Measurements from ENCODE around the gene BTBD17.

Gene BTBD17

GRCh38 chr17:74342224-74342623, 19.4 kb downstream of the BTBD17 start:
- TF ChIP-seq GATA2 (IDR thresholded peaks at IDR 0.05; ENCODE audit: low read depth, low read length) (no peak), GATA3 (IDR thresholded peaks at IDR 0.05; ENCODE audit: low read depth, low read length) (no peak)

GRCh38 chr17:74340470-74341023, 21.1 kb downstream of the BTBD17 start:
- TF ChIP-seq GATA3 (IDR thresholded peaks at IDR 0.05; ENCODE audit: low read depth, low read length): no peak
- TF ChIP-seq GATA2 (IDR thresholded peaks at IDR 0.05; ENCODE audit: low read depth, low read length): no peak

- TF ChIP-seq GATA3 (IDR thresholded peaks at IDR 0.05; ENCODE audit: low read depth, low read length) (no peak), GATA2 (IDR thresholded peaks at IDR 0.05; ENCODE audit: low read depth, low read length) (no peak)
These were observed 22.0 kb downstream of the BTBD17 start for GRCh38 chr17:74339537-74340195.

GRCh38 chr17:74337834-74338500, 23.7 kb downstream of the BTBD17 start:
- no peak for TF ChIP-seq GATA2 (IDR thresholded peaks at IDR 0.05; ENCODE audit: low read depth, low read length)
- no peak for TF ChIP-seq GATA3 (IDR thresholded peaks at IDR 0.05; ENCODE audit: low read depth, low read length)

GRCh38 chr17:74336307-74336706, 25.4 kb downstream of the BTBD17 start:
- TF ChIP-seq GATA3 (IDR thresholded peaks at IDR 0.05; ENCODE audit: low read depth, low read length) (no peak), GATA2 (IDR thresholded peaks at IDR 0.05; ENCODE audit: low read depth, low read length) (no peak)

GRCh38 chr17:74335529-74336062, 26.1 kb downstream of the BTBD17 start:
- TF ChIP-seq GATA3 (IDR thresholded peaks at IDR 0.05; ENCODE audit: low read depth, low read length) (no peak), GATA2 (IDR thresholded peaks at IDR 0.05; ENCODE audit: low read depth, low read length) (no peak)

GRCh38 chr17:74334393-74335039, 27.2 kb downstream of the BTBD17 start:
- TF ChIP-seq GATA2 (IDR thresholded peaks at IDR 0.05; ENCODE audit: low read depth, low read length) (no peak), GATA3 (IDR thresholded peaks at IDR 0.05; ENCODE audit: low read depth, low read length) (no peak)

- TF ChIP-seq GATA3 (IDR thresholded peaks at IDR 0.05; ENCODE audit: low read depth, low read length) (no peak), GATA2 (IDR thresholded peaks at IDR 0.05; ENCODE audit: low read depth, low read length) (no peak)
These were observed 28.8 kb downstream of the BTBD17 start for GRCh38 chr17:74332763-74333283.

- TF ChIP-seq GATA2 (IDR thresholded peaks at IDR 0.05; ENCODE audit: low read depth, low read length) (no peak), GATA3 (IDR thresholded peaks at IDR 0.05; ENCODE audit: low read depth, low read length) (no peak)
These were observed 29.5 kb downstream of the BTBD17 start for GRCh38 chr17:74332017-74332650.

- TF ChIP-seq GATA3 (IDR thresholded peaks at IDR 0.05; ENCODE audit: low read depth, low read length) (no peak), GATA2 (IDR thresholded peaks at IDR 0.05; ENCODE audit: low read depth, low read length) (no peak)
These were observed 31.2 kb downstream of the BTBD17 start for GRCh38 chr17:74330446-74330845.

GRCh38 chr17:74329378-74329777, 32.3 kb downstream of the BTBD17 start:
- no peak for TF ChIP-seq GATA2 (IDR thresholded peaks at IDR 0.05; ENCODE audit: low read depth, low read length)
- TF ChIP-seq GATA3 (IDR thresholded peaks at IDR 0.05; ENCODE audit: low read depth, low read length): no peak

- TF ChIP-seq GATA2 (IDR thresholded peaks at IDR 0.05; ENCODE audit: low read depth, low read length) (no peak), GATA3 (IDR thresholded peaks at IDR 0.05; ENCODE audit: low read depth, low read length) (no peak)
These were observed 33.2 kb downstream of the BTBD17 start for GRCh38 chr17:74328487-74328886.

- TF ChIP-seq GATA2 (IDR thresholded peaks at IDR 0.05; ENCODE audit: low read depth, low read length) (no peak), GATA3 (IDR thresholded peaks at IDR 0.05; ENCODE audit: low read depth, low read length) (no peak)
These were observed 35.2 kb downstream of the BTBD17 start for GRCh38 chr17:74326506-74326905.

Measured in SH-SY5Y (cell line).